Activated CD4-positive, alpha-beta T cell treated with anti-CD3 and anti-CD28 coated beads, Interleukin-2, Interleukin-6, amounts not matched to agents 100 ng/mL and 50 ng/mL, durations not matched to agents 16 hours and 8 hours (primary cell): Measurements from ENCODE around the gene MEGF8.

Experiments used
- DNase-seq: peaks from one replicate; pipeline ENCODE4 v3.0.0-alpha.2; 2020

The MEGF8 gene

DNA sequence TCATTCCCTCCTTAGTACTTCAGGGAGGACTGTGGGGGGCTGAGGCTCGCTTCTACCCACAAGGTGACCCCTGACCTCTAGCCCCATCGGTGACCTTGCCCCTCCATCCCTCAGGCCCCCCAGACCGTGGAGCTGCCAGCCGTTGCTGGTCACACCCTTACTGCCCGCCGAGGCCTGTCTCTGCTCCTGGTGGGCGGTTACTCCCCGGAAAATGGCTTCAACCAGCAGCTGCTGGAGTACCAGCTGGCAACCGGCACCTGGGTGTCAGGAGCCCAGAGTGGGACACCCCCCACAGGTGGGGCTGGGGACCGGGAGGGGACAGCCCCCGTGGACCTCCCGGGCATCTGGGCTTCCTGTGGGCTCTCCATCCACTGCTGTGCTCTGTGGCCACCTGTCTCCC, 31.9 kb downstream of the MEGF8 start:
- no peak for DNase-seq

DNA sequence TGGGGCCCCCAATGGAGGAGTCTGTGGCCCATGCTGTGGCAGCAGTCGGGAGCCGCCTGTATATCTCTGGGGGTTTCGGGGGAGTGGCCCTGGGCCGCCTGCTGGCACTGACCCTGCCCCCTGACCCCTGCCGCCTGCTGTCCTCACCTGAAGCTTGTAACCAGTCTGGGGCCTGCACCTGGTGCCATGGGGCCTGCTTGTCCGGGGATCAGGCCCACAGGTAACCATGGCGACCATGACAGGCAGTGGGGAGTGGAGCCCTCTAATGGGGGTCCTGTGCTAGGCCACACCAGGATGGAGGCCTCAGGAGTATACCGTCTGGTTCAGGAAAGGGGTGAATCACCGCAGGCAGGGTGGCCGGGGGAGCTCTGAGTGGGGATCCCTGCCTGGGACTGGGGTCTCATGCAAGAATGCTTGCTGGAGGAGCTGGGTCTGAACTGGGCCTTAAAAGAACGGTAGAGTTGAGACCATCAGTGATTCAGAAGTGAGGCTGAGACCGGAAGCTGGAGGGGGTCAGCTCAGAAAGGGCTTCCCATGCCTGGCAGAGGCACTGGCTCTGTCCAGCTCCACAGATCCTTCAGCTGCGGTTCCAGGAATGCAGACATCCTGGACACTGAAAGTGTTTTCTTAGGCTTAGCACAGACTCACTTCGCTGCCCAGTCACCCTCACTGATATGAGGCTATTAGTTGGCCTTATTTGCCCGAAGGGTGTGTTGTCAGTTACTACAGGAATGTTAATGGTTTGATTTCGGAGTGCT, 35.5 kb downstream of the MEGF8 start:
- DNase-seq: no peak

DNA sequence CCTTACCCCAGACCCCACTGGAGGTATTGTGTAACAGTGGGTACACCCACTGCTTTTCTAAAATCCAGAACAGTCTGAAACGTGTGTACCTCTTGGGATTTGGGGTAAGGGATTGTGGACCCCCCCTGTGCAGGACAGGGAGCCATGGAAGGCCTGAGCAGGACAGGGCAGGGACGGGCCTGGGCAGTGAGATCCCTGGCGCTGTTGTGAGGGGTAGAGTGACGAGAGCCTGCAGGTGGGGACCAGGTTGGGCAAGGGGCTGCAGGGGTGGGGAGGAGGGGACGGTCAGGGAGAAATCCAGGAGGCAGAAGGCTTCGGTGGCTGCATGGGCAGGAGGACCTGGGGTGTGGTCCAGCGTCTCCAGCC, 36.1 kb downstream of the MEGF8 start:
- no peak for DNase-seq

DNA sequence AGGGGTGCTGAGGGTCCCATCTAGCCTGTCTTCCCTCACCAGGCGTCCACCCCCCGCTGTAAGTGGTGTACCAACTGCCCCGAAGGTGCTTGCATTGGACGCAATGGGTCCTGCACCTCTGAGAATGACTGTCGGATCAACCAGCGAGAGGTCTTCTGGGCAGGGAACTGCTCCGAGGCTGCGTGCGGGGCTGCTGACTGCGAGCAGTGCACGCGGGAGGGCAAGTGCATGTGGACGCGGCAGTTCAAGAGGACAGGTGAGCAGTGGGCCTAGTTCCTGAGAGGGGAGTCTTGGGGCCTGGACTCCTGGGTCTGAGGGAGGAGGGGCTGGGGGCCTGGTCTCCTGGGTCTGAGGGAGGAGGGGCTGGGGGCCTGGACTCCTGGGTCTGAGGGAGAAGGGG, 36.9 kb downstream of the MEGF8 start:
- no peak for DNase-seq

- DNase-seq: no peak
Observed at GRCh38 chr19:42362891-42363440, 37.5 kb downstream of the MEGF8 start.

DNA sequence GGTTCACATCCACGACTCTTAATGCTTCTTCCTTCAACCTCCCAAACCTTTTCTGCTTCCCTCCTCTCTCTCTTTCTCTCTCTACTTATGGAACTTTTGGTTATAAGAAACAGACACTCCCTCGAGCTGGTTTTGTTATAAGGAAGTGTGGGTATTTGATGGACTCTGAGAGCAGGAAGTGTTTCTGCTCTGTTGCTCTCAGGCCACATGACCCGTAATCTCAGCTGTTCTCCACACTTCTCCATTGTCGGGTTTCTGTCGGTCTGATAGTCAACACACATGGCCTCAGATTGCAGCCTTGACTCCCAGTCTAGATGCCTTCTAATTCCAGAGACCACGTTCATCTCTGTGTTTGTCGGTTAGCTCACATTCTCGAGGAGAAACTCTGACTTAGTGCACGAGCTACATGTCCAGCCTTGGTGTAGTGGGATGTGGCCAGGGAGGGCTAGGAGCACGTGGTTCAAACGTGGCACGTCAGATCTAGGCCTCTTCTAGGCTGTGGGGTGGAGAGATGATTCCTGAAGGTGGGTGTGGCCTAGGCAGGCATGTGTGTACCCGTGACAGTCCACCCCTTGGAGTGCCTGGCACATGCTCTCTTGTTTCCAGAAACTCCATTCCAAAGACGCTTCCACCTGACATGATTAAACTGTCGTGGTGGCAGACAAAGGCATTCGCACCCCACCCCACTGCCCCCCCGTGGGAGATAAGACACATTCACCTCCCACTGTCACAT, 38.3 kb downstream of the MEGF8 start:
- no peak for DNase-seq

DNA sequence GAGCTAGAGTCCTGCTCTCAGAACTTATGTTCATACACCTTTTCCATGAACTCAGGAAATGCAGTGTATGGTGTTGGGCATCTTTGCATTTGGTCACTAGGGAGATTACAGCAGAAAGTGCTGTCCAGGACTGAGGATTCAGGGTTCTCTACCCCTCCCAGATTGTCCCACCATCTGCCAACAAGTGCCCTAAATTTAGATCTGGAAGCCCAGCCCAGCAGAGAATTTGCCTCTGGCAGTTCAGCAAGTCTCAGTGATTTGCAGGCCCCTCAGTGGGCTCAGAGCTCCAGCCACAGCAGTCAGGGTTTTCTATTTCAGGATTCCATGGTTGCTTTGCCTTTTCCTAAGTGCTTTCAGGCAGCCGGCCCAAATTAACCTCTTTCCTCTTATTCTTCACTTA, 41.2 kb downstream of the MEGF8 start:
- no peak for DNase-seq

DNA sequence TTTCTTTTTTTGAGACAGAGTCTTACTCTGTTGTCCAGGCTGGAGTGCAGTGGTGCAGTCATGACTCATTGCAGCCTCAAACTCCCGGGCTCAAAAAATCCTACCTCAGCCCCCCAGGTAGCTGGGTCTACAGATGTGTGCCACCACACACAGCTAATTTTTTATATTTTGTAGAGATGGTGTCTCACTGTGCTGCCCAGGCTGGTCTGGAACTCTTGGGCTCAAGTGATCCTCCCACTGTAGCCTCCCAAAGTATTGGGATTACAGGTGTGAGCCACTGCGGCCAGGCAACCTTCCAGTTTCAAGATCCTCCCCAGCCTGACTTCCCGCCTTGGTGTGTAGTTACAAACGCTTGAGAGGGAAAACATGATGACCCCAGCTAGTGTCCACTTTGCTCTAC, 42.5 kb downstream of the MEGF8 start:
- DNase-seq: no peak

DNA sequence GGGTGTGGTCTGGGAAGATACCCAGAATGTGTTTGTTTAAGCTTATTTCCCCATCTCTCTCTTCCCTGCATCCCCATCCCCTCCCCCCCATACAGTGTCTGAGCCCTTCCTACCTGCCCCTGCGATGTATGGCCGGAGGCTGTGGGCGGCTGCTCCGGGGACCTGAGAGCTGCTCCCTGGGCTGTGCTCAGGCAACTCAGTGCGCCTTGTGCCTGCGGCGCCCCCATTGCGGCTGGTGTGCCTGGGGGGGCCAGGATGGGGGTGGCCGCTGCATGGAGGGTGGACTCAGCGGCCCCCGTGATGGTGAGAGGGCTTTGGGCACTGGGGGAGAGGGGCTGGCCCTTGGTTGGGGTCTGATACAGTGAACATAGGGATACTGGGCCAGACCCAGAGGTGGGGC, 42.9 kb downstream of the MEGF8 start:
- no peak for DNase-seq

DNA sequence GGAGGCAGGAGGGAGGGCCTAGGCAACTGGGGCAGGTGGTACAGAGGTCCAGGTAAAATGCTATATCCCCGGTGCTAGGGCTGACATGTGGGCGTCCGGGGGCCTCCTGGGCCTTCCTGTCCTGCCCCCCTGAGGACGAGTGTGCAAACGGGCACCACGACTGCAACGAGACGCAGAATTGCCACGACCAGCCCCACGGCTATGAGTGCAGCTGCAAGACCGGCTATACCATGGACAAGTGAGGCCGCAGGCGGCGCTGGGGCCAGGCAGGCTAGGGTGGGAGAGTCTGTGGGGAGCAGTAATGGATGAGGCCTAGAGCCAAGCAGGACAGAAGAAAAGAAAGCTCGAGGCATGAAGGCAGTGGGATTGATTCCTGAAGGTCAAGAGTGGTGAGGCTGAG, 43.3 kb downstream of the MEGF8 start:
- no peak for DNase-seq

GRCh38 chr19:42369433-42370067, 44.1 kb downstream of the MEGF8 start:
- no peak for DNase-seq

DNA sequence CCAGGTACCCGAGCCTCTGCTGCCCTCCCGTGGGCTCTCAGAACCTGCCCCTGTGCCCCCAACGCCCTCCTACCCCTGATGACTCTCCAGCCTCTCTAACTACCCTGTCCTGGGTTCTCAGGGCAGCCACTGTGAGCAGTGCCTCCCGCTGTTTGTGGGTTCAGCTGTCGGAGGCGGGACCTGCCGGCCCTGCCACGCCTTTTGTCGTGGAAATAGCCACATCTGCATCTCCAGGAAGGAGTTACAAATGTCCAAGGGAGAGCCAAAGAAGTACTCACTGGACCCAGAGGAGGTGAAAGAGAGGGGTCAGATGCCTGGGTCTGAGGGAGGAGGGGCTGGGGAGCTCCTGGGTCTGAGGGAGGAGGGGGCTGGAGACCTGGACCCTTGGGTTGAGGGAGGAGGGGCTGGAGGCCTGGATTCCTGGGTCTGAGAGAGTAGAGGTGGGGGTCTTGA, 44.7 kb downstream of the MEGF8 start:
- no peak for DNase-seq

- DNase-seq: no peak
Observed at GRCh38 chr19:42370626-42371175, 45.3 kb downstream of the MEGF8 start.

- no peak for DNase-seq
Observed at GRCh38 chr19:42374826-42375376, 49.5 kb downstream of the MEGF8 start.

DNA sequence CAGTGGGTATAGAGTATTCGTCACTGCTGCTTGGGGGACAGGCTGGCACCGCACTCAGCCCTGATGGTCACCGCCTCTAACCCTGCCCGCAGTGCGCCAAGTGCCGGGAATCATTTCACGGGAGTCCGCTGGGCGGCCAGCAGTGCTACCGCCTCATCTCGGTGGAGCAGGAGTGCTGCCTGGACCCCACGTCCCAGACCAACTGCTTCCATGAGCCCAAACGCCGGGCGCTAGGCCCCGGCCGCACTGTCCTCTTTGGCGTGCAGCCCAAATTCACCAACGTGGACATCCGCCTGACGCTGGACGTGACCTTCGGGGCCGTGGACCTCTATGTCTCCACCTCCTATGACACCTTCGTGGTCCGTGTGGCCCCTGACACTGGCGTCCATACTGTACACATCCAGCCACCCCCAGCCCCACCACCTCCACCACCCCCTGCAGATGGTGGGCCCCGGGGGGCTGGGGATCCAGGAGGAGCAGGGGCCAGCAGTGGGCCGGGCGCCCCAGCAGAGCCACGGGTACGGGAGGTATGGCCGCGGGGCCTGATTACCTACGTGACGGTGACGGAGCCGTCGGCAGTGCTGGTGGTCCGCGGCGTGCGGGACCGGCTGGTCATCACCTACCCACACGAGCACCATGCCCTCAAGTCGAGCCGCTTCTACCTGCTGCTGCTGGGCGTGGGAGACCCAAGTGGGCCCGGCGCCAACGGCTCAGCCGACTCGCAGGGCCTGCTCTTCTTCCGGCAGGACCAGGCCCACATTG, 50.2 kb downstream of the MEGF8 start:
- no peak for DNase-seq

DNA sequence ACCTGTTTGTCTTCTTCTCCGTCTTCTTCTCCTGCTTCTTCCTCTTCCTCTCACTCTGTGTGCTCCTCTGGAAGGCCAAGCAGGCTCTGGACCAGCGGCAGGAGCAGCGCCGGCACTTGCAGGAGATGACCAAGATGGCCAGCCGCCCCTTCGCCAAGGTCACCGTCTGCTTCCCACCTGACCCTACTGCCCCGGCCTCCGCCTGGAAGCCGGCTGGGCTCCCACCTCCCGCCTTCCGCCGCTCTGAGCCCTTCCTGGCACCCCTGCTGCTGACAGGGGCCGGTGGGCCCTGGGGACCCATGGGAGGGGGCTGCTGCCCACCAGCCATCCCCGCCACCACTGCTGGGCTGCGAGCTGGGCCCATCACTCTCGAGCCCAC, 50.7 kb downstream of the MEGF8 start:
- no peak for DNase-seq

- no peak for DNase-seq
Observed at GRCh38 chr19:42378225-42379215, 53.1 kb downstream of the MEGF8 start.

DNA sequence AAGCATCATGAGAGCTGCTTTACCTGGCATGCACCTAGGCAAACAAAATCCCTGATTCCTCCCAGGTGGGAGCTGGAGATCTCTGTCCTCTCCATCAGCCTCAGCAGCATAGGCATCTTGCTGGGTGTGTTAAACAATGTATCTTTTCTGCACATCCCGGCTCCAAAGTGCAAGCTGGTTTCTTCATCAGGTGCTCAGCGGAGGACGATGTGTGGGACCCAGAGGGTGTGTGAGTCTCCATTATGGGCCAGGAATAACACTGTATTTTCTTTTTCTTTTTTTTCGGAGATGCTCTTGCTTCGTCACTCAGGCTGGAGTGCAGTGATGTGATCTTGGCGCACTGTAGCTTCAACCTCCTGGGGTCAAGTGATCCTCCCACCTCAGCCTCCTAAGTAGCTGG, 54.7 kb downstream of the MEGF8 start:
- no peak for DNase-seq

- DNase-seq: peak; percentile 63
Observed at GRCh38 chr19:42386974-42387707, 61.7 kb downstream of the MEGF8 start.

DNA sequence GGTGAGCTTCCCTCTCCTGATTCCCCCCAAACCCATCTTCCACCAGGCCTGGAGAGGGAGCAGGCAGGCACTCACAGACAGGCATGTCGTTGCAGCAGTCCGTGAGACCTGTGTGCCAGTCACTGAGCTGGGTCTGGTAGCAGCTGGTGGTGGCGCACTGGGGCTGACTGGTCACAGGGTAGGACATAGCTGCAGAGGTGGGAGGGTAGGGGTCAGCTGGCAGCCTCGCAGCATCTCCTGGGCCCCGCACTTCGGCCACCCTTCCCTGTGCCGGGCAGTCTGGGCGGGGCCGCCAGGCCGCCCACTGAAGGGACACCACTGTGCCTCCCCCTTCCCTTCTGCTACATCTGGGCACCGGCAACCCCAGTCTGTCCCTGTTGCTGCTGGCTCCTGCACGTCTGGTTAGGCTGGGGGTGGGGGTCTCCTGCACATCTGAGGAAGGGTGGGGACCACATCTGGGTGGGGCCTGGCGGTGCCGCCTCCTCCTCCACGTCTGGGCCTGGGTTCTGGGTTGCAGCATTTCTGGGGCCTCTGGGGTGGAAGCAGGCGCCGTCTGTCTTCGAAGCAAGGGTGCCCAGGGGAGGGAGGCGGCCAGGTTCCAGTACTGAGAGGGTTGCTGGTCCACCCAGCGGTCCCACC, 63.5 kb downstream of the MEGF8 start:
- no peak for DNase-seq
